ENCODE results near the gene HM13. TPM values are rescaled to one million over a fixed set of nuclear protein-coding genes. Genes with fewer than 3 reads are reported as not detected.

Gene HM13
- total RNA-seq, 1 experiment from 2014 or later: 272 TPM

DNA sequence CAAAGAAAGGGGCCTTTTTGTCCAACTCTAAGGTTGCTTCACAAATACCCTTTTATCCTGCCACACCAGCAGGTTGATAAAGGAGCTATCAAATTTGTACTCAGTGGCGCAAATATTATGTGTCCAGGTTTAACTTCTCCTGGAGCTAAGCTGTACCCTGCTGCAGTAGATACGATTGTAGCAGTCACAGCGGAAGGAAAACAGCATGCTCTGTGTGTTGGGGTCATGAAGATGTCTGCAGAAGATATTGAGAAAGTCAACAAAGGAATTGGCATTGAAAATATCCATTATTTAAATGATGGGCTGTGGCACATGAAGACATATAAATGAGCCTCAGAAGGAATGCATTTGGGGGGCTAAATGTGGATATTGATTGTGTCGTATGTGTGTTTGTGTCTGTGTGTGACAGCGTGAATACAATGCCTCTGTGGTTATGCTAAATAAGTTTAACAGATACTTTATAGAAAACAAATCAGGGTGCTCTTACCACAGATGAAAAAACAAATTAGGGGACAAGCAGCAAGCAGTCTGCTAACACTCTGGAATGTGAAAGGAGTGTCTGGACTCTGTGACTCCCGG, 33.6 kb downstream of the HM13 start:
- peak overlapping the region; percentile 61 for H3K4me3 ChIP-seq
- no peak for DNase-seq
- ChIA-PET POLR2A (ENCODE audit: unreplicated experiment) (no interaction called here), CTCF (no interaction called here)
- peaks cover 60% of the 10 kb centered on the region for H3F3A ChIP-seq (ENCODE audit: insufficient read depth, low read depth)
- TF ChIP-seq, protein P1, sequence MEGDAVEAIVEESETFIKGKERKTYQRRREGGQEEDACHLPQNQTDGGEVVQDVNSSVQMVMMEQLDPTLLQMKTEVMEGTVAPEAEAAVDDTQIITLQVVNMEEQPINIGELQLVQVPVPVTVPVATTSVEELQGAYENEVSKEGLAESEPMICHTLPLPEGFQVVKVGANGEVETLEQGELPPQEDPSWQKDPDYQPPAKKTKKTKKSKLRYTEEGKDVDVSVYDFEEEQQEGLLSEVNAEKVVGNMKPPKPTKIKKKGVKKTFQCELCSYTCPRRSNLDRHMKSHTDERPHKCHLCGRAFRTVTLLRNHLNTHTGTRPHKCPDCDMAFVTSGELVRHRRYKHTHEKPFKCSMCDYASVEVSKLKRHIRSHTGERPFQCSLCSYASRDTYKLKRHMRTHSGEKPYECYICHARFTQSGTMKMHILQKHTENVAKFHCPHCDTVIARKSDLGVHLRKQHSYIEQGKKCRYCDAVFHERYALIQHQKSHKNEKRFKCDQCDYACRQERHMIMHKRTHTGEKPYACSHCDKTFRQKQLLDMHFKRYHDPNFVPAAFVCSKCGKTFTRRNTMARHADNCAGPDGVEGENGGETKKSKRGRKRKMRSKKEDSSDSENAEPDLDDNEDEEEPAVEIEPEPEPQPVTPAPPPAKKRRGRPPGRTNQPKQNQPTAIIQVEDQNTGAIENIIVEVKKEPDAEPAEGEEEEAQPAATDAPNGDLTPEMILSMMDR (conservative IDR thresholded peaks at IDR 0.05): no peak
- TF ChIP-seq EZH2 (IDR thresholded peaks at IDR 0.05; ENCODE audit: low read depth): no peak
- H2AFZ ChIP-seq: no peak overlapping the region
- H3K9me3 ChIP-seq (ENCODE audit: insufficient read depth, low read depth): no peaks in the 10 kb centered on the region
- peaks cover 70% of the 10 kb centered on the region for H3K79me2 ChIP-seq (ENCODE audit: low read depth)
- H3K9me2 ChIP-seq (ENCODE audit: insufficient read depth): no peaks in the 10 kb centered on the region
- no peaks in the 10 kb centered on the region for H4K20me1 ChIP-seq (ENCODE audit: insufficient read depth)
- no peaks in the 10 kb centered on the region for H3K27me3 ChIP-seq (ENCODE audit: insufficient read depth, low read depth)
- intact Hi-C loops (cut with micrococcal nuclease; ENCODE audit: unreplicated experiment): no loop called here
- H3K4me2 ChIP-seq: peak overlapping the region; percentile 75
- H3K36me3 ChIP-seq (ENCODE audit: low read depth): peaks cover 46% of the 10 kb centered on the region
- peak overlapping the region; percentile 89 for H3K27ac ChIP-seq
- H3K4me1 ChIP-seq (replicated peaks; ENCODE audit: insufficient read depth): peaks cover 50% of the 10 kb centered on the region
- BruUV-seq (replicated peaks): TSS peak; percentile 25

DNA sequence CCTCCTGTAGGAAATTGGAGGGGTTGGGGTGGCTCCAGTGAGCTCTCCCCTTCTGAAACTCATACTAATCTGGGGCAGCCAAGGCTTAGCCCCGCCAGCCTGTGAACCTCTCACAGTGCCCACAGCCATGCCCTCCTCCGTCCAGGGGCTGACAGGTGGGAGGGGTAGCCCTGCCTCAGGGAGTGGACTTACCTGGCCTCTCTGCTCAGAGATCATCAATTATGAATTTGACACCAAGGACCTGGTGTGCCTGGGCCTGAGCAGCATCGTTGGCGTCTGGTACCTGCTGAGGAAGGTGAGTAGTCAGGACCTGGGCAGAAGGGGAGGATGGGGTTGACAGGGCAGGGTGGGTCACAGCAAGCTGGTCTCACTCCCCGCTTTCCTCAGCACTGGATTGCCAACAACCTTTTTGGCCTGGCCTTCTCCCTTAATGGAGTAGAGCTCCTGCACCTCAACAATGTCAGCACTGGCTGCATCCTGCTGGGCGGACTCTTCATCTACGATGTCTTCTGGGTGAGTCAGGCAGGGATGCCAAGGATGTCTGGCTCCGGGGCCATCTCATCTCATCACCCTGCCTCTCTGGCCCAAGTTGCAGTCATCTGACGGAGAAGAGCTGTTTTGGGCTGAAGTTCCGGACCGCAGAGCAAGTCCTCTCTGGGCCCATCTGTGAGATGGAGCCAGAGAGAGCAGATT, 34.7 kb downstream of the HM13 start:
- Histone ChIP-seq H3K4me2 (peak overlapping the region; percentile 75), H3K36me3 (ENCODE audit: low read depth) (peaks cover 43% of the 10 kb centered on the region), H3K27ac (no peak overlapping the region), H2AFZ (no peak overlapping the region), H3F3A (ENCODE audit: insufficient read depth, low read depth) (peaks cover 60% of the 10 kb centered on the region), H3K27me3 (ENCODE audit: insufficient read depth, low read depth) (no peaks in the 10 kb centered on the region), H4K20me1 (ENCODE audit: insufficient read depth) (no peaks in the 10 kb centered on the region), H3K79me2 (ENCODE audit: low read depth) (peaks cover 58% of the 10 kb centered on the region), H3K9me3 (ENCODE audit: insufficient read depth, low read depth) (no peaks in the 10 kb centered on the region), H3K9me2 (ENCODE audit: insufficient read depth) (no peaks in the 10 kb centered on the region), H3K4me1 (replicated peaks; ENCODE audit: insufficient read depth) (peaks cover 50% of the 10 kb centered on the region), H3K4me3 (peak overlapping the region; percentile 61; the same call in 1 of the 2 replicates)
- CTCF ChIA-PET: interaction anchor here (0.6 kb wide), 1 partner anchor 150 kb away, joined by 3 read pairs; no protein-coding TSS in a partner anchor
- DNase-seq: no peak
- POLR2A ChIA-PET (ENCODE audit: unreplicated experiment): no interaction called here
- intact Hi-C loops (cut with micrococcal nuclease; ENCODE audit: unreplicated experiment): no loop called here
- BruUV-seq (replicated peaks): no TSS peak
- TF ChIP-seq EZH2 (IDR thresholded peaks at IDR 0.05; ENCODE audit: low read depth): no peak
- TF ChIP-seq, protein P1 (conservative IDR thresholded peaks at IDR 0.05): no peak

DNA sequence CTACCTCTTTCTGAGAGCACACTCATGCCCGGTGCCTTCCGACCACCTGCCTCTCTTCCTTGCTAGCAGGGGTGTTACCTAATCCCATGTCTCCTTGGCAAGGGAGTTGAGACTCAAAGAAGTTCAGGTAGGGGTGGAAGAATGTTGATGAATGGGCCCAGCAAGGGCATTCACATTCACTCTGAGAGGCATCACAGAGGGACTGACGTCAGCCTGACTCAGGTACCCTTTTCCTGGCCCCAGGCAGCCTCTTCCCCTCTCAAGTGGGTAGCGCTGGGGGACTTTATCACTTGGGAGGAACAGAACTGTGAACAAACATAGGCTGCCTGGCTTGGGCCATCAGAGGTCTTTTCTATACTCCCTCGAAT, 35.3 kb downstream of the HM13 start:
- no peak for DNase-seq
- Histone ChIP-seq H4K20me1 (ENCODE audit: insufficient read depth) (no peaks in the 10 kb centered on the region), H3F3A (ENCODE audit: insufficient read depth, low read depth) (peaks cover 57% of the 10 kb centered on the region), H3K4me2 (no peak overlapping the region), H2AFZ (no peak overlapping the region), H3K36me3 (ENCODE audit: low read depth) (peaks cover 43% of the 10 kb centered on the region), H3K4me1 (replicated peaks; ENCODE audit: insufficient read depth) (peaks cover 47% of the 10 kb centered on the region), H3K9me2 (ENCODE audit: insufficient read depth) (no peaks in the 10 kb centered on the region), H3K79me2 (ENCODE audit: low read depth) (peaks cover 53% of the 10 kb centered on the region), H3K4me3 (no peak overlapping the region), H3K27me3 (ENCODE audit: insufficient read depth, low read depth) (no peaks in the 10 kb centered on the region), H3K27ac (no peak overlapping the region), H3K9me3 (ENCODE audit: insufficient read depth, low read depth) (no peaks in the 10 kb centered on the region)
- no TSS peak for BruUV-seq (replicated peaks)
- intact Hi-C loops (cut with micrococcal nuclease; ENCODE audit: unreplicated experiment): no loop called here
- ChIA-PET CTCF (no interaction called here), POLR2A (ENCODE audit: unreplicated experiment) (no interaction called here)
- no peak for TF ChIP-seq EZH2 (IDR thresholded peaks at IDR 0.05; ENCODE audit: low read depth)
- TF ChIP-seq, protein P1 (conservative IDR thresholded peaks at IDR 0.05): no peak

Data from PC-9 (cell line).